Kidney (tissue), 14 donors: ENCODE data around the gene HAO1. TPM values are rescaled to one million over a fixed set of nuclear protein-coding genes. Genes with fewer than 3 reads are reported as not detected.

Experiments used
- DNase-seq, 5 donors: peaks; one replicate each; pipeline ENCODE4 v3.0.0-alpha.2; 2013 to 2020
- FAIRE-seq: peaks from 2 replicates; lab custom pipeline; 2012; peaks lifted over from hg19 to GRCh38; lab: Jason Lieb, UNC
- H3K27ac ChIP-seq, 2 donors: one replicate each; pipeline ENCODE4 v1.7.0; 2013; ENCODE audit warnings: low read depth in 2 of 2, low read length in 2 of 2, inconsistent platforms in 1 of 2
- H3K27me3 ChIP-seq: one replicate; pipeline ENCODE4 v1.7.1; 2013; ENCODE audit warnings: low read length, inconsistent platforms; ENCODE audit not compliant: control insufficient read depth, insufficient read depth
- H3K36me3 ChIP-seq, 3 donors: one replicate each; pipeline versions ENCODE4 v1.7.0 to v1.7.1; 2013; ENCODE audit warnings: low read length in 3 of 3, control low read depth in 1 of 3, inconsistent platforms in 1 of 3; ENCODE audit not compliant: insufficient read depth in 3 of 3, control insufficient read depth in 2 of 3
- H3K4me1 ChIP-seq, 3 donors: one replicate each; pipeline versions ENCODE4 v1.7.0 to v1.7.1; 2013; ENCODE audit warnings: low read length in 3 of 3, inconsistent platforms in 1 of 3, low read depth in 1 of 3; ENCODE audit not compliant: control insufficient read depth in 2 of 3, insufficient read depth in 2 of 3
- H3K4me3 ChIP-seq, 3 donors: one replicate each; pipeline versions ENCODE4 v1.7.0 to v1.8.1; 2013; ENCODE audit warnings: low read length in 3 of 3, control low read depth in 1 of 3, inconsistent platforms in 1 of 3
- H3K9ac ChIP-seq, 3 donors: one replicate each; pipeline versions ENCODE4 v1.7.0 to v1.7.1; 2013; ENCODE audit warnings: low read length in 3 of 3, control low read depth in 1 of 3, inconsistent platforms in 1 of 3
- H3K9me3 ChIP-seq, 3 donors: one replicate each; pipeline versions ENCODE4 v1.7.0 to v1.7.1; 2013; ENCODE audit warnings: low read length in 3 of 3, control low read depth in 1 of 3, inconsistent platforms in 1 of 3; ENCODE audit not compliant: control insufficient read depth in 2 of 3, insufficient read depth in 1 of 3
- CTCF ChIP-seq: IDR thresholded peaks from 3 replicates; pipeline ENCODE4 v1.5.1; 2012; ENCODE audit warnings: mild to moderate bottlenecking, moderate library complexity, borderline replicate concordance; ENCODE audit not compliant: insufficient read depth; ENCODE audit errors: extremely low read depth
- intact Hi-C: fragments of 100-400 bp; cut with DNase I; formaldehyde crosslinking; loops from one replicate; pipeline ENCODE4 v1.11.1; 2022
- polyA plus RNA-seq: library from polyadenylated mRNA; stranded (reverse); fragments of 350-450 nt; fragmentation: Illumina TruSeq; extraction: RNeasy Lipid Tissue Mini Kit (QIAGEN cat#74804); gene quantifications from one replicate; pipeline ENCODE4 v1.2.3, GENCODE V29; 2014; ENCODE audit warnings: low read depth, low replicate concordance; ENCODE audit not compliant: insufficient read depth
- total RNA-seq: library from RNA; stranded (reverse); fragmentation: NEBNext Ultra II Directional; extraction: Animal tissue kit (Norgen Biotek cat#: 25700); gene quantifications from one replicate; pipeline ENCODE4 v1.2.1, GENCODE V29; 2021
- donor health status: control.
- donor health status: control.
- donor health status: control.
- donor health status: control.
- donor health status: control.
- donor health status: DM: yes; HTN: yes; CAD: no.
- donor health status: Normal renal cell carcinoma (clear cell type).

Gene HAO1
- total and polyA plus RNA-seq, 2 donors from 2014 or later: 0.86 TPM; not detected in 1

- Histone ChIP-seq H3K36me3 (no peaks in the 10 kb centered on the region), H3K9me3 (no peaks in the 10 kb centered on the region), H3K4me3 (no peak overlapping the region), H3K27me3 (no peaks in the 10 kb centered on the region), H3K27ac (no peak overlapping the region), H3K9ac (no peak overlapping the region), H3K4me1 (no peaks in the 10 kb centered on the region)
- DNase-seq: no peak
- no peak for TF ChIP-seq CTCF
- no peak for FAIRE-seq
- intact Hi-C loops: no loop called here
Observed at GRCh38 chr20:7937328-7937727, 2.9 kb downstream of the HAO1 start.

DNA sequence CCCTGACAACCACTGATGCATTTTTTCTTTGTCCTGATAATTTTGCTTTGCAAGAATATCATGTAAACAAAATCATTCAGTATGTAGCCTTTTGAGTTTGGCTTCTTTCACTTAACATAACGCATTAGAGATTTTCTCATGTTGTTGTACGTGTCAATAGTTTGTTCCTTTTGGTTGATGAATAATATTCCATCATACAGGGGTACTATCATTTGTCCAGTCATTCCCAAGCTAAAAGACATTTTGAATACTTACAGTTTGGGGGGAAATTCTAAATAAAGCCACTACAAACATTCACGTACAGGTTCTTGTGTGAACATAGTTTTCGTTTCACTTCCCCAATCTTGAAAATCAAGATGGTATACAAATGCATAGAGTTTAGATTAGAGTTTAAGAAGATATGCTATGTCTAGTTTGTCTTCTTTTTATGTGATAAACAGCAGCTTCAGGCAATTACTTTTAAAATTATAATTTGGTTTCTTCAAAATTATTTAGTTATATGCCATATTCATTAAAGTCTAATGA, 5.2 kb downstream of the HAO1 start:
- FAIRE-seq (no peak), DNase-seq (no peak)
- Histone ChIP-seq H3K9ac (no peak overlapping the region), H3K9me3 (no peaks in the 10 kb centered on the region), H3K4me1 (no peaks in the 10 kb centered on the region), H3K4me3 (no peak overlapping the region), H3K36me3 (no peaks in the 10 kb centered on the region), H3K27ac (no peak overlapping the region), H3K27me3 (no peaks in the 10 kb centered on the region)
- no peak for TF ChIP-seq CTCF
- intact Hi-C loops: no loop called here

- intact Hi-C loops: no loop called here
- FAIRE-seq: no peak
- DNase-seq: no peak
- Histone ChIP-seq H3K9me3 (no peaks in the 10 kb centered on the region), H3K36me3 (no peaks in the 10 kb centered on the region), H3K9ac (no peak overlapping the region), H3K4me3 (no peak overlapping the region), H3K27me3 (no peaks in the 10 kb centered on the region), H3K4me1 (no peaks in the 10 kb centered on the region), H3K27ac (no peak overlapping the region)
- no peak for TF ChIP-seq CTCF
Observed at GRCh38 chr20:7933346-7933745, 6.9 kb downstream of the HAO1 start.

DNA sequence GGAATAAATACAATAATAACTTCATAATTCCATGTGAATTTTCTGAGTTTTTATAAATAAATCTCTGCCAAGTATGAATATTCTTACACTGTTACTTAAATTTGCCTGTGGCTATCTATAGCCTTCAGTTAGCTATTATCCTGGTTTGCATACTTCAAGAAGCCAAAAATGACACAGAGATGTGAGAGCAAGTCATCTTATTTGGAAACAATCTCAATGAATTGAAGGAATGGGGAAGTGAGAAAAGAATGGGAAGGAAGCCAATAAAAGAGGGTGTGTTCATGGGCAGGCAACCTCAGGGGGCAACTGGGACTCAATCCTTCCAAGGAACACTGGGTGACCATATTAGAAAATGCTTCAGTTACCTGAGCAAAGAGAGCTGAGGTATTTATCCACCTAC, 9.9 kb downstream of the HAO1 start:
- H3K27me3 ChIP-seq: no peaks in the 10 kb centered on the region
- no peak overlapping the region for H3K4me3 ChIP-seq
- H3K36me3 ChIP-seq: no peaks in the 10 kb centered on the region
- TF ChIP-seq CTCF: no peak
- intact Hi-C loops: no loop called here
- DNase-seq: no peak
- H3K4me1 ChIP-seq: no peaks in the 10 kb centered on the region
- H3K9me3 ChIP-seq: no peaks in the 10 kb centered on the region
- H3K27ac ChIP-seq: no peak overlapping the region
- no peak for FAIRE-seq
- H3K9ac ChIP-seq: no peak overlapping the region
